ENCODE results near the gene RBBP5.
"Not testable (repeated sequence)": the region's sequence is repeated elsewhere in the genome, so short reads cannot be mapped to it uniquely, and the experiment has no call there.

The RBBP5 gene, protein sequence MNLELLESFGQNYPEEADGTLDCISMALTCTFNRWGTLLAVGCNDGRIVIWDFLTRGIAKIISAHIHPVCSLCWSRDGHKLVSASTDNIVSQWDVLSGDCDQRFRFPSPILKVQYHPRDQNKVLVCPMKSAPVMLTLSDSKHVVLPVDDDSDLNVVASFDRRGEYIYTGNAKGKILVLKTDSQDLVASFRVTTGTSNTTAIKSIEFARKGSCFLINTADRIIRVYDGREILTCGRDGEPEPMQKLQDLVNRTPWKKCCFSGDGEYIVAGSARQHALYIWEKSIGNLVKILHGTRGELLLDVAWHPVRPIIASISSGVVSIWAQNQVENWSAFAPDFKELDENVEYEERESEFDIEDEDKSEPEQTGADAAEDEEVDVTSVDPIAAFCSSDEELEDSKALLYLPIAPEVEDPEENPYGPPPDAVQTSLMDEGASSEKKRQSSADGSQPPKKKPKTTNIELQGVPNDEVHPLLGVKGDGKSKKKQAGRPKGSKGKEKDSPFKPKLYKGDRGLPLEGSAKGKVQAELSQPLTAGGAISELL

DNA sequence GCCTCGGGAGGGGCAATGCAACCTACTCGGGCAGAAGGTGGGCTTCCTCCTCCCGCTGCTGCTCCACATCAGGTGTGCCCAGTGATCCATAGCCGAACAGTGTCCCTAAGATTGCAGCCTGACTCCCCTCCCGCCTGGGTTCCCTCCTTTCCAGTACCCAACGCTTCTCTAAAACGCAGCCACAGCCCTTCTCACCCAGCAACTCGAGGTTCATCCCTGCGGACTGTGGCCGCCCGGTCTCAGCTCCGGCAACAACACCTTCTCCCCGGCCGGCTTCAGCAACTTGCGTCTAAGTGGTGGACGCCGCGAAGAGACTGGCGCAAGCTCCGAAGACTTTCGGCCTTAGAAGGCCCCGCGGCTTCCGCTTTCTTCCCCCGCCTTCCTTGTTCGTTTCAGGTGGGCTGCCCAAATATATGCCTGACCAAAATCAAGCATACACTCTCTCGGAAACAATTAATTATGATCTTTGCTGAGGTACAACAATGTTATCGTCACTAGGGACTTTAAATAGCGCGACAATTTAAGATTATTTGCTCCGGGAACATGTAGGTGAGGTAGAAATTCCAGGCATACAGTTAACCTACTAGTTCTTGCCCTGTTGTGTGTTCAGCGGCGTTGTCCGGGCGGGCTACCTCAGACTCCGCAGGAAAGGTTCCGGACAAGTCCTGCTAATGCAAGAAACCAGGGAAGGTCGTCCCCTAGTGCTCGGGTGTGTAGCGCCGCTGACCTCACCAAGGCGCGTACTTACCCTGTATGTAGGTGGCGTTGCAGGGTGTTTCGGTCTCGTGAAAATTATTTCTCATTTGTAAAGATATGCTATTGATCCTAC lies at the start of gene RBBP5:
TSS of gene RBBP5 (minus strand) at position 319 of the 829 bp plus-strand sequence. CDS start at position 214, 105 bp downstream.
- peak within 1 kb of the TSS; percentile 96 for H3K4me3 ChIP-seq (ENCODE audit: low read length)
- H3K9ac ChIP-seq (ENCODE audit: low read length), result peak within 1 kb of the TSS; percentile 89
- H3K4me1 ChIP-seq (ENCODE audit: control insufficient read depth, low read depth, low read length), result no peaks in the 10 kb centered on the region
- no peaks in the 10 kb centered on the region for H3K27me3 ChIP-seq (ENCODE audit: control insufficient read depth, insufficient read depth, low read length)
- peak within 1 kb of the TSS; percentile 100 for H3K27ac ChIP-seq (ENCODE audit: low read length)
- H3K9me3 ChIP-seq (ENCODE audit: control insufficient read depth, low read depth, low read length), result no peaks in the 10 kb centered on the region
- no peaks in the 10 kb centered on the region for H3K36me3 ChIP-seq (ENCODE audit: control insufficient read depth, low read depth, low read length)

DNA sequence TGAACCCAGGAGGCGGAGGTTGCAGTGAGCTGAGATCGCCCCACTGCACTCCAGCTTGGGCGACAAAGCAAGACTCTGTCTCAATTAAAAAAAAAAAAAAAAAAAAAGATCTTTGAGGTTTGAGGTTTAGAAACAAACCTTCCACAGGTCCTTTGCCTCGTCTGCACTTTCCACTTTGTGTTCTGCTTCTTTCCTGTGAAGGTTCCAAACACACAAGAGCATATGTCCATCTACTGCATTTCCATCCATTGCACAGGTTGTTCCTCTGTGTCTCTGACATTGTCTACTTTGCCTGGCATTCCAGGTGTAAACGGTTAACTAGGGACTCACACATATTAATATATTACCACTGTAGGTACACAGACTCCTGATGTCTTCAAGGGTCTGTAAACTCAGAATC lies 49.6 kb upstream of the RBBP5 start:
- H3K27ac ChIP-seq (ENCODE audit: low read length), result no peak overlapping the region
- H3K36me3 ChIP-seq (ENCODE audit: control insufficient read depth, low read depth, low read length), result peaks cover 4% of the 10 kb centered on the region
- H3K9me3 ChIP-seq (ENCODE audit: control insufficient read depth, low read depth, low read length), result no peaks in the 10 kb centered on the region
- H3K4me3 ChIP-seq (ENCODE audit: low read length), result no peak overlapping the region
- no peak overlapping the region for H3K9ac ChIP-seq (ENCODE audit: low read length)
- no peaks in the 10 kb centered on the region for H3K27me3 ChIP-seq (ENCODE audit: control insufficient read depth, insufficient read depth, low read length)
- H3K4me1 ChIP-seq (ENCODE audit: control insufficient read depth, low read depth, low read length), result no peaks in the 10 kb centered on the region

DNA sequence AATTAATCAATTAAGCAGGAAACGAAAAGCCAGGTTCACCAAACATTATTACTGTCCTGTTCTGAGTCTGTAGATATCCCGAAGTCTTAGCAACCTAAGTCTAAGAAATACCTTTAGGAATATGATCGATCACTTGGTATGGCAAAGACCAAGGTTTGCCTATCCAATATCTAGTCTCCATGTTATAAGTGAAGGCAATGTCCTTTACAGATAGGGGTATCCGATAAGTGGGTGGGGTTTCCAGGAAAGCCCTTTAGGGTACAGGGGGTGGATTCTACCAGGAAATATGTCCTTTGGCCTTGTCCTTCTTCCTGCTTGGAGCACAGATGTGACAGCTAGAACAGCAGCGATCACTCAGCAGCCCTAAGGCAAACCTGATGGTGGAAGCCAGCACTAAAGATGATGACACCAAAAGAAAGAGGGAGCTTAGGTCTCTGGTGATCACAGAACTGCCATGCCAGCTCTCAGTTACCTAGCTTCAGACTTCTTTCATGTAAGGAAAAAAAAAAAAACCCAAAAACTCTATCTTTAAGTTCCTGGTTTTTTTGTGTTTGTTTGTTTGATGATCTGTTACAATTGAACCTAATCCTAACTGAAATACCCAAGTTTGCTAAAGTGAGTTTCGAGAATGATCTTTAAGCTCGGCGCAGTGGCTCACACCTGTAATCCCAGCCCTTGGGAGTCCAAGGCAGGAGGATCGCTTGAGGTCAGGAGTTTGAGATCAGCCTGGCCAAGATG lies 48.9 kb upstream of the RBBP5 start:
- Histone ChIP-seq H3K27ac (ENCODE audit: low read length) (no peak overlapping the region), H3K9ac (ENCODE audit: low read length) (no peak overlapping the region), H3K36me3 (ENCODE audit: control insufficient read depth, low read depth, low read length) (peaks cover 4% of the 10 kb centered on the region)

DNA sequence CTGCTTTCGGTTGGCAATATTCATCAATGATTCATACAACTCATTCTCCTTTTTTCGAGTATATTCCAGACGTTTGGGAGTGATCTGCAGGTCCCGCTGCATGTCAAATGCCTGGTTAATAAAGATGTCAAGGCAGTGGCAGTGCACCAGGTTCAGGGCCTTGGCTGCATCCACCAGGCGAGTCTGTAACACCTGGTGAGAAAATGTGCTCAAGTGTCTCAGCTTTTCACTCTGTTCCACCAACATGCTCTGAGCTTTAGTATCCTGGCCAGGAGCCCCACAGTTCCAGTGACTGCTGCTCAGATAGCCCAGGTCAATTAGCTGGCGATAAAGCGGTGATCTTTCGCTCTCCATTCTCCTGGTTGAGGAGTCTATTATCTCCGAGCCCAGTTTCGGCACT lies 47.5 kb upstream of the RBBP5 start:
- no peaks in the 10 kb centered on the region for H3K4me1 ChIP-seq (ENCODE audit: control insufficient read depth, low read depth, low read length)
- no peak overlapping the region for H3K9ac ChIP-seq (ENCODE audit: low read length)
- H3K27me3 ChIP-seq (ENCODE audit: control insufficient read depth, insufficient read depth, low read length), result no peaks in the 10 kb centered on the region
- no peak overlapping the region for H3K4me3 ChIP-seq (ENCODE audit: low read length)
- H3K27ac ChIP-seq (ENCODE audit: low read length), result no peak overlapping the region
- H3K36me3 ChIP-seq (ENCODE audit: control insufficient read depth, low read depth, low read length), result peaks cover 4% of the 10 kb centered on the region
- no peaks in the 10 kb centered on the region for H3K9me3 ChIP-seq (ENCODE audit: control insufficient read depth, low read depth, low read length)

More for the DNA sequence above, 48.9 kb upstream of the RBBP5 start:
- Histone ChIP-seq H3K4me1 (ENCODE audit: control insufficient read depth, low read depth, low read length) (no peaks in the 10 kb centered on the region), H3K4me3 (ENCODE audit: low read length) (no peak overlapping the region), H3K27me3 (ENCODE audit: control insufficient read depth, insufficient read depth, low read length) (no peaks in the 10 kb centered on the region), H3K9me3 (ENCODE audit: control insufficient read depth, low read depth, low read length) (no peaks in the 10 kb centered on the region)

DNA sequence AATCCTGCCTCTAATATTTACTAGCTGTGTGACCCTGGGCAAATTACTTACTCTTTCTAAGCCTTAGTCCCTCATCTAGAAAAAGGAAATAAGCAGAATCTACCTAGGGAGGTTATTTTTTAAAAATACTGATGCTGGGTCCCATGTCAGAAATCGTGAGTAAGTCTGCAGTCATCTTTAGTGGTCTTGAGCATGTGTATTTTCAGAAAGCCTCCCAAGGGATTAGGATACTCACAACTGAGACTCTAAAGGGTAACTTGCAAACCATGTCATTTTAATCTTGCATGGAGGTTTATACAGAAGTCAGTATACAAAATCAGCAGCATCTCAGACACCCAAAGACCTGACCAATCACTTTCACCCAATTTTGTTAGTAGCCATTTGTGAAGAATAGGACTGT lies 46.5 kb upstream of the RBBP5 start:
- Histone ChIP-seq H3K4me1 (ENCODE audit: control insufficient read depth, low read depth, low read length) (no peaks in the 10 kb centered on the region), H3K9ac (ENCODE audit: low read length) (no peak overlapping the region), H3K27me3 (ENCODE audit: control insufficient read depth, insufficient read depth, low read length) (no peaks in the 10 kb centered on the region), H3K4me3 (ENCODE audit: low read length) (no peak overlapping the region), H3K9me3 (ENCODE audit: control insufficient read depth, low read depth, low read length) (no peaks in the 10 kb centered on the region), H3K27ac (ENCODE audit: low read length) (no peak overlapping the region), H3K36me3 (ENCODE audit: control insufficient read depth, low read depth, low read length) (peaks cover 11% of the 10 kb centered on the region)

DNA sequence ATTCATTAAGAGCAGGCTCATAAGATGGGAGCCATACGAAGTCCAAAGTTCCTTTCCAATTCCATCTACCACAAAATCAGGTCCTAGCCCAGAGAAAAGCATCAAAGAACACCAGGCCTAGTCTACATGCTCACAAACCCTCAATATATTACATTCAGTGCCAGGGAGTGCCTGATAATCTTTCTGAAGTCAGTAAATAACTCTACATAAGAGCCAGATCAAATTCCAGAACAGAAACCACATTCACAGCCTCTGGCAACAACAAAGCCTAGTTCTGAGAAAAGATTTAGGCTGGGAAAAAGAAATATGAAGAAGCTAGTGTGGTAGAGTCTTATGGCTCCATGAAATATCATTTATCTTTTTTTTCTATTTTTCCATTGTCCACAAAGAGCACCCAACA lies 40.5 kb upstream of the RBBP5 start:
- Histone ChIP-seq H3K4me1 (ENCODE audit: control insufficient read depth, low read depth, low read length) (no peaks in the 10 kb centered on the region), H3K4me3 (ENCODE audit: low read length) (no peak overlapping the region), H3K27me3 (ENCODE audit: control insufficient read depth, insufficient read depth, low read length) (no peaks in the 10 kb centered on the region), H3K9ac (ENCODE audit: low read length) (no peak overlapping the region), H3K9me3 (ENCODE audit: control insufficient read depth, low read depth, low read length) (no peaks in the 10 kb centered on the region), H3K36me3 (ENCODE audit: control insufficient read depth, low read depth, low read length) (peaks cover 57% of the 10 kb centered on the region), H3K27ac (ENCODE audit: low read length) (no peak overlapping the region)

DNA sequence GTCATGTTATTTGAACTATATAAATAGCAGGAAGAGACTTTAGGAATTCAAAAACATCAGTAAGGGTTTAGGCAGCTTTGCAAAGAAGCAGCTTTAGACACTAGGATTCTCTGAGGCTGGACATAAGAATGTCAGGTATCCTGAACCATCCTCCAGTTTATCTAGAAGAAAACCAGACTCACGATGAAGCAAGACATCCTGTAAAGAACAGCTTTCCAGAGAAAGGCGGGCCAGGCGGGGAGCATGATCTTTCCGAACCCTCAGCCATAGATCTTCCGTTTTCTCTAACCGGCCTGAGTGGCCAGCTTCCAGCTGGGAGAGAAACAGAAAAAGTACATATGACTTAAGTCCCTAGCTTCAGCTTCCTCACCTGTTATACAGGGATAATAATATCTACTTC lies 39.3 kb upstream of the RBBP5 start:
- no peaks in the 10 kb centered on the region for H3K4me1 ChIP-seq (ENCODE audit: control insufficient read depth, low read depth, low read length)
- no peak overlapping the region for H3K9ac ChIP-seq (ENCODE audit: low read length)
- H3K36me3 ChIP-seq (ENCODE audit: control insufficient read depth, low read depth, low read length), result peaks cover 70% of the 10 kb centered on the region
- H3K27ac ChIP-seq (ENCODE audit: low read length), result no peak overlapping the region
- H3K27me3 ChIP-seq (ENCODE audit: control insufficient read depth, insufficient read depth, low read length), result no peaks in the 10 kb centered on the region
- peaks cover 10% of the 10 kb centered on the region for H3K9me3 ChIP-seq (ENCODE audit: control insufficient read depth, low read depth, low read length)
- H3K4me3 ChIP-seq (ENCODE audit: low read length), result no peak overlapping the region

DNA sequence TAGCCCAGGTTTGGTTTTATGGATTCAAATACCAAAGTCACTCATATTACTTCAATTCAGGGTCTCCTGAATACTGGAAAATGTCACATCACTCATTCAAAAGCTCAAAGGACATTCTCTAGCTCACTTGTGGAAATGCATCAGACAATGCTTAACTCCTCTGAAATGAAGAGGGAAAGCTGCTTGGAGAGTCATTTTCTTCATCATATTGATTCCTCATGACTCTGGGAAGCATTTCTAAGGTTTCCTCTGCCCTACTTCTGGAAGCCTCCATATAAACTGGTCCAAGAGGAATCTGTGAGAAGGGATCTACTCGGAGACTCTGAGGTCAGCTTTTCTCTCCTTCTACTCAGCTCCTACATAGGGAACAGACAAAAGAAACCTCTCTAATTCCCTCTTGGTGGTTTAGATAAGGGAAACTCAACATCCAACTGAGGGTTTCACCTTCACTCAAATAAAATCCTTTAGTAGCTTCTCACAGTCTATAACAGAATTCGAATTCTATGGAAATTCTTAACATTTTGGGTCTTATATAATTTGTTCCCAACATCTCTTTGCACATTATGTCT lies 36.4 kb upstream of the RBBP5 start:
- Histone ChIP-seq H3K36me3 (ENCODE audit: control insufficient read depth, low read depth, low read length) (peaks cover 65% of the 10 kb centered on the region), H3K9ac (ENCODE audit: low read length) (no peak overlapping the region), H3K4me1 (ENCODE audit: control insufficient read depth, low read depth, low read length) (no peaks in the 10 kb centered on the region), H3K4me3 (ENCODE audit: low read length) (no peak overlapping the region), H3K27ac (ENCODE audit: low read length) (no peak overlapping the region), H3K9me3 (ENCODE audit: control insufficient read depth, low read depth, low read length) (peaks cover 15% of the 10 kb centered on the region), H3K27me3 (ENCODE audit: control insufficient read depth, insufficient read depth, low read length) (no peaks in the 10 kb centered on the region)

DNA sequence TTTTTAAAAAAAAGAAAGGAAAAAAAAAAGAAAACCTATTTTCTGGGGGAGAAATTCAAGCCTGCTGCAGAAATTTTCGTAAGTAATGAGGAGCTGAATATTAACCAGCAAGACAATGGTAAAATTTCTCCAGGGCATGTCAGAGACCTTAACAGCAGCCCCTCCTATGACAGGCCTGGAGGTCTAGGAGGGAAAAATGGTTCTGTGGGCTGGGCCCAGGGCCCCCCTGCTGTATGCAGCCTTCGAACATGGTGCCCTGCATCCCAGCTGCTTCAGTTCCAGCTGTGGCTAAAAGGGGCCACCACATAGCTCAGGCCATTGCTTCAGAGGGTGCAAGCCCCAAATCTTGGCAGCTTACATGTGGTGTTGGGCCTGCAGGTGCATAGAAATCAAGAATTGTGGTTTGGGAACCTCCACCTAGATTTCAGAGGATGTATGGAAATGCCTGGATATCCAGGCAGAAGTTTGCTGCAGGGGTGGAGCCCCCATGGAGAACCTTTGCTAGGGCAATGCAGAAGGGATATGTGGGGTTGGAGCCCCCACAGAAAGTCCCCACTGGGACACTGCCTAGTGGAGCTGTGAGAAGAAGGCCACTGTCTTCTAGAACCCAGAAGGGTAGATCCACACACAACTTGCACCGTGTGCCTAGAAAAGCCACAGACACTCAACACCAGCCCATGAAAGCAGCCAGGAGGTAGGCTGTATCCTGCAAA lies 34.0 kb upstream of the RBBP5 start:
- H3K9me3 ChIP-seq (ENCODE audit: control insufficient read depth, low read depth, low read length), result peaks cover 15% of the 10 kb centered on the region
- H3K4me3 ChIP-seq (ENCODE audit: low read length); H3K27me3 ChIP-seq (ENCODE audit: control insufficient read depth, insufficient read depth, low read length); H3K4me1 ChIP-seq (ENCODE audit: control insufficient read depth, low read depth, low read length); H3K9ac ChIP-seq (ENCODE audit: low read length); H3K27ac ChIP-seq (ENCODE audit: low read length): not testable (repeated sequence)
- peaks cover 51% of the 10 kb centered on the region for H3K36me3 ChIP-seq (ENCODE audit: control insufficient read depth, low read depth, low read length)

DNA sequence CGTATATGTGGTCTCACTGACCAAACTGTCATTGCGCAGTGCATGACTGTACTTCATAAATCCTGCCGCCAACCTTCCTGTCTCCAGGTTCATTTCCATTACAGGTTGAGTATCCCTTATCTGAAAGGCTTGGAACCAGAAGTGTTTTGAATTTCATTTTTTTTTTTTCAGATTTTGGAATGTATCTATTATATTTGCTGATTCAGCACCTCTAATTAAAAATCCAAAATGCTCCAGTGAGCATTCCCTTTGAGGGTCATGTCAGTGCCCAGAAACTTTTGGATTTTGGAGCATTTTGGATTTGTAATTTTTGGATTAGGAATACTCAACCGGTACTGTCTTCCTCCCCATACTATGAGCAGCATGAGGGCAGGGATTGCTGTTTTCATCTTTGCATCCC lies 30.7 kb upstream of the RBBP5 start:
- Histone ChIP-seq H3K9ac (ENCODE audit: low read length) (no peak overlapping the region), H3K4me1 (ENCODE audit: control insufficient read depth, low read depth, low read length) (no peaks in the 10 kb centered on the region), H3K4me3 (ENCODE audit: low read length) (no peak overlapping the region), H3K9me3 (ENCODE audit: control insufficient read depth, low read depth, low read length) (peaks cover 15% of the 10 kb centered on the region), H3K27ac (ENCODE audit: low read length) (no peak overlapping the region), H3K27me3 (ENCODE audit: control insufficient read depth, insufficient read depth, low read length) (no peaks in the 10 kb centered on the region), H3K36me3 (ENCODE audit: control insufficient read depth, low read depth, low read length) (peaks cover 37% of the 10 kb centered on the region)
